Fibroblast of lung (primary cell): ENCODE measurements around the gene PTPRCAP.

Experiments
- EZH2 ChIP-seq: IDR thresholded peaks from 2 replicates; pipeline ENCODE4 v1.5.1; 2012; ENCODE audit warnings: low read length, control low read depth, mild to moderate bottlenecking; ENCODE audit errors: missing control alignments
- TF ChIP-seq, protein P1 (sequence below), 2 donors: IDR thresholded peaks in 1 of 2; conservative IDR thresholded peaks in 1 of 2; 1 replicate in 1 of 2; 2 replicates in 1 of 2; pipeline ENCODE4 v1.5.1; 2011 to 2012; ENCODE audit warnings: low read length in 2 of 2, control low read depth in 1 of 2, inconsistent platforms in 1 of 2, low read depth in 1 of 2, mild to moderate bottlenecking in 1 of 2

DNA sequence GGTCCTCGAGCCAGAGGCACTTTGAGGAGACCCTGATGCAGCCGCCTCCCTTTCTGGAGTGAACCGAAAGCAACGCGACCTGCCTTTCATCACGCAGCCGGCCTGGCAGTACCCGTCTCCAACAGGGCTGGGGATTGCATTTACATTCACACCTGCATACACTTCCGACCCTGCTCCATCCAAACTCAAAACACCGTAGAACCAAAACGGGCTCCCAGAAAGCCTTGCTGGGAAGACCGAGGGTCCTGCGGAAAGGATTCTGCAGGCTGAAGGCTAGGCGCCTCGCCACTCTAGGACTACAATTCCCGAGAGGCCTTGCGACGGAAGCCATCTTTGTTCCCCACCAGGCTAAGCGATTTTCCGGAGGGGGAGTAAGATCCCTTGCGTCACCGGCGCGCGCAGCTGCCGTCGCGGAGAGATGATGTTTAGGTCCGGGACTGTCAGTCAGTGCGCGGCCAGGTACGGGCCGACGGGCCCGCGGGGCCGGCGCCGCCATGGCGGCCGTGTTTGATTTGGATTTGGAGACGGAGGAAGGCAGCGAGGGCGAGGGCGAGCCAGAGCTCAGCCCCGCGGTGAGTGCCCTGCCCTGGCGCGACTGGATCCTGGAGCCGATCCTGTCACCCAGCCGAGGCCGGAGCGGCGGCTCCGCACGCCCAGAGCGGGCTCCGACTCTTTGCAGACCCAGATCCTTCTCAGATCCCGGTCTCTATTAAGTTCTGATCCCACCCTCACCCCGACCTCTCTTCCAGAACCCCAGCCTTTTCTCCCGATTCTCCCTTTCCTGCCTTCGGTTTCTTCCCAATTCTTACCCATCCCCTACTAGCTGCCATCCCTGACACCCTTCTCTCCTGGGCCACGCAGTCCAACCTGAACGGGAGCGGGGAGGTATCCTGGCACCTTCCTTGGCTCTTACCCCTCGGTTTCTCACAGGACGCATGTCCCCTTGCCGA lies 9.2 kb downstream of the PTPRCAP start, which contains the start of gene RPS6KB2:
- TF ChIP-seq, protein P1, sequence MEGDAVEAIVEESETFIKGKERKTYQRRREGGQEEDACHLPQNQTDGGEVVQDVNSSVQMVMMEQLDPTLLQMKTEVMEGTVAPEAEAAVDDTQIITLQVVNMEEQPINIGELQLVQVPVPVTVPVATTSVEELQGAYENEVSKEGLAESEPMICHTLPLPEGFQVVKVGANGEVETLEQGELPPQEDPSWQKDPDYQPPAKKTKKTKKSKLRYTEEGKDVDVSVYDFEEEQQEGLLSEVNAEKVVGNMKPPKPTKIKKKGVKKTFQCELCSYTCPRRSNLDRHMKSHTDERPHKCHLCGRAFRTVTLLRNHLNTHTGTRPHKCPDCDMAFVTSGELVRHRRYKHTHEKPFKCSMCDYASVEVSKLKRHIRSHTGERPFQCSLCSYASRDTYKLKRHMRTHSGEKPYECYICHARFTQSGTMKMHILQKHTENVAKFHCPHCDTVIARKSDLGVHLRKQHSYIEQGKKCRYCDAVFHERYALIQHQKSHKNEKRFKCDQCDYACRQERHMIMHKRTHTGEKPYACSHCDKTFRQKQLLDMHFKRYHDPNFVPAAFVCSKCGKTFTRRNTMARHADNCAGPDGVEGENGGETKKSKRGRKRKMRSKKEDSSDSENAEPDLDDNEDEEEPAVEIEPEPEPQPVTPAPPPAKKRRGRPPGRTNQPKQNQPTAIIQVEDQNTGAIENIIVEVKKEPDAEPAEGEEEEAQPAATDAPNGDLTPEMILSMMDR (conservative IDR thresholded peaks at IDR 0.05 in 1 of 2, IDR thresholded peaks at IDR 0.05 in 1 of 2; ENCODE audit: low read depth in 1 of 2, low read length in 2 of 2), result no peak
- no peak for TF ChIP-seq EZH2
